ENCODE data around the gene LBX2. TPM values are rescaled to one million over a fixed set of nuclear protein-coding genes. Genes with fewer than 3 reads are reported as not detected.
"Not testable (repeated sequence)": the region's sequence is repeated elsewhere in the genome, so short reads cannot be mapped to it uniquely, and the experiment has no call there.

The LBX2 gene
- total RNA-seq, 1 donor from 2014 or later: 0.20 TPM

GRCh38 chr2:74486141-74486540, 13.3 kb downstream of the LBX2 start:
- no peak for DNase-seq (ENCODE audit: low read depth in 2 of 2)

DNA sequence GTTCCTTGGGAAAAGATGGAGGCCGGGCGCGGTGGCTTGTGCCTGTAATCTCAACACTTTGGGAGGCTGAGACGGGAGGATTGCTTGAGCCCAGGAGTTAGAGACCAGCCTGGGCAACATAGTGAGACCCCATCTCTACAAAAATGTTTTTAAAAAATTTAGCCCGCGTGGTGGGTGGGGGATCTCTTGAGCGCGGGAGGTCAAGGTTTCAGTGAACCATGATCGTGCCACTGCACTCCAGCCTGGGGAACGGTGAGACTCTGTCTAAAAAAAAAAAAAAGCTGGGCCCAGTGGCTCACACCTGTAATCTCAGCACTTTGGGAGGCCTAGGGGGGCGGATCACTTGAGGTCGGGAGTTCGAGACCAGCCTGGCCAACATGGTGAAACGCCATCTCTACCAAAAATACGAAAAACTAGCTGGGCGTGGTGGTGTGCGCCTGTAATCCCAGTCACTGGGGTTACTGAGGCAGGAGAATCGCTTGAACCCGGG, 15.7 kb downstream of the LBX2 start:
- not testable (repeated sequence) for DNase-seq (ENCODE audit: low read depth in 2 of 2)

GRCh38 chr2:74482801-74483674, 16.4 kb downstream of the LBX2 start, which contains the start of the genes CCDC142 and TTC31:
CCDC142 (minus strand) TSS chr2:74482998; CDS start chr2:74482837, 161 bp downstream.
TTC31 (plus strand) TSS chr2:74483081; CDS start chr2:74483096, 15 bp downstream.
- peak; percentile 97 for DNase-seq (ENCODE audit: low read depth in 2 of 2)

GRCh38 chr2:74481961-74482800, 17.2 kb downstream of the LBX2 start:
- peak; percentile 30 to 70 for DNase-seq (ENCODE audit: low read depth in 2 of 2)

- no peak for DNase-seq (ENCODE audit: low read depth in 2 of 2)
Measured at GRCh38 chr2:74481431-74481830, 18.0 kb downstream of the LBX2 start.

GRCh38 chr2:74474899-74475298, 24.5 kb downstream of the LBX2 start:
- peak; percentile 25 to 27 for DNase-seq (ENCODE audit: low read depth in 2 of 2)

- no peak for DNase-seq (ENCODE audit: low read depth in 2 of 2)
Measured at GRCh38 chr2:74474481-74474880, 24.9 kb downstream of the LBX2 start.

GRCh38 chr2:74472945-74473258, 26.5 kb downstream of the LBX2 start:
- DNase-seq (ENCODE audit: low read depth in 2 of 2): no peak

- DNase-seq (ENCODE audit: low read depth in 2 of 2): peak; percentile 95
Measured at GRCh38 chr2:74472086-74472944, 27.1 kb downstream of the LBX2 start, which contains the start of gene MRPL53. MRPL53 (minus strand) TSS chr2:74472680; CDS start chr2:74472660, 20 bp downstream.

GRCh38 chr2:74471332-74472065, 27.9 kb downstream of the LBX2 start:
- DNase-seq (ENCODE audit: low read depth in 2 of 2): no peak

- DNase-seq (ENCODE audit: low read depth in 2 of 2): not testable (repeated sequence)
Measured at GRCh38 chr2:74470742-74471141, 28.7 kb downstream of the LBX2 start.

GRCh38 chr2:74464406-74464805, 35.0 kb downstream of the LBX2 start:
- peak in 1 of 2 donors; percentile 21 for DNase-seq (ENCODE audit: low read depth in 2 of 2)

- DNase-seq (ENCODE audit: low read depth in 2 of 2): no peak
Measured at GRCh38 chr2:74462786-74463105, 36.7 kb downstream of the LBX2 start.

- DNase-seq (ENCODE audit: low read depth in 2 of 2): no peak
Measured at GRCh38 chr2:74462054-74462785, 37.2 kb downstream of the LBX2 start.

GRCh38 chr2:74461187-74462053, 38.0 kb downstream of the LBX2 start:
- no peak for DNase-seq (ENCODE audit: low read depth in 2 of 2)

DNA sequence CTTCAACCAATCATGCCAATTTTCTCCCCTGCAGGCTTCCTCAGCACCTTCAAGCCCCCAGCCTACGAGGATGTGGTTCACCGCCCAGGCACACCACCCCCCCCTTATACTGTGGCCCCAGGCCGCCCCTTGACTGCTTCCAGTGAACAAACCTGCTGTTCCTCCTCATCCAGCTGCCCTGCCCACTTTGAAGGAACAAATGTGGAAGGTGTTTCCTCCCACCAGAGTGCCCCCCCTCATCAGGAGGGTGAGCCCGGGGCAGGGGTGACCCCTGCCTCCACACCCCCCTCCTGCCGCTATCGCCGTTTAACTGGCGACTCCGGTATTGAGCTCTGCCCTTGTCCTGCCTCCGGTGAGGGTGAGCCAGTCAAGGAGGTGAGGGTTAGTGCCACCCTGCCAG, 39.2 kb downstream of the LBX2 start:
- DNase-seq (ENCODE audit: low read depth in 2 of 2): not testable (repeated sequence)

- not testable (repeated sequence) for DNase-seq (ENCODE audit: low read depth in 2 of 2)
Measured at GRCh38 chr2:74459503-74460118, 39.8 kb downstream of the LBX2 start.

DNA sequence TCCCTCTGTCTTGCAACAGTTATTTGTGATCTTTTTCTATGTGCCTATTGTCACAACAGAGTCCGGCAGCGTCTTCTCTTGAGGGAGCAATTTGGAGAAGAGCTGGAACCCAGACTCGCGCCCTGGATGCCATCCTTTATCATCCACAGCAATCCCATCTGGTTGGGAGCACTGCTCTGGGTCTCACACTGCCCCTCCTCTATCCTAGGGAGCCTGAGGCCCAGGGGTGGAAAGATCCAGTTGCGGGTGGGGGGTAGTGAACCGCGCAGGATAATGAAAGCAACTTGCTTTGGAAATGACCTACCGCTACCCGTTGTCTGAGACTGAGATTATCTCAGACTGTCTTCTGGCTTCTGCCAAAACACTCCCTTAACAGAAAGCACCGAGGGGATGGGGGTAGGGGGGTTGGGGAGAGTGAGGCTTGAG, 40.5 kb downstream of the LBX2 start:
- DNase-seq (ENCODE audit: low read depth in 2 of 2): peak in 1 of 2 donors; percentile 17
